Measurements from ENCODE around the gene CYTH4. TPM values are rescaled to one million over a fixed set of nuclear protein-coding genes. Genes with fewer than 3 reads are reported as not detected.

Gene CYTH4
- total RNA-seq, 1 experiment from 2014 or later: not detected

DNA sequence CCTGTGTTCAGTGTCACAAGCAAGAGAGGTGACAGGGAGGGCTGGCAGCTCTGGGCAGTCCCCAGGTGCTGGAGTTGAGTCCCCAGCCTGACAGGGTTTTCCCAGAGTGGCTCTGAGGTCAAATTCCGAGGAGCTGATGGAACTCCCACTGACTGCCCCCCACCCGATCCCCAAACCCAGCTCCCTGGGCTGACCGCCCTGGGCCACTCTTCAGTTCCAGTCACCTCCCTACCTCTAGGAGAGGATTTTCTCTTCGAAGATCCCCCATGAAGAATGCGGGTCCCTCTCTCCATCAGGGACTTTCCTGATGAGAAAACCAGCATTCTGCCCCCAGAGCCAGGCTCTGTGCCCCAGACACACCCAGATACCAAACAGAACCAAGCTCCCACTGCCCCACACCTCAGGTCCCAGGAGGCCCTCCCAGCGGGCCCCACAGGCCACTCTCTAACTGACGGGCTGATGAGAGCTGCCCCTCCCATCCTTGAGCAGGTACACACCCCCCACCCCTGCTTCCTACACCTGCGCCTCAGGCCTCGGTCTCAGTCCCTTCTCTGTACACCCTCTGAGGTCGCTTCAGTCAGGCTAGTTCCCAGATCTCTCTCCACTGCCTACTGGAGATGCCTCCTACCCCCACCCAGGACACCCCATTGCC is 26.1 kb upstream of the CYTH4 start:
- Mint-ChIP-seq H3K9me3 (ENCODE audit: unreplicated experiment) (no peaks in the 10 kb centered on the region), H3K4me1 (ENCODE audit: insufficient read depth, unreplicated experiment) (peaks cover 29% of the 10 kb centered on the region), H3K27ac (ENCODE audit: low read depth, unreplicated experiment) (no peak overlapping the region), H3K36me3 (ENCODE audit: insufficient read depth, unreplicated experiment) (peaks cover 6% of the 10 kb centered on the region), H3K4me3 (ENCODE audit: unreplicated experiment) (no peak overlapping the region), H3K27me3 (ENCODE audit: insufficient read depth, unreplicated experiment) (no peaks in the 10 kb centered on the region)
- DNase-seq (ENCODE audit: unreplicated experiment): no peak
- no peak for TF ChIP-seq CTCF (IDR thresholded peaks at IDR 0.05; ENCODE audit: unreplicated experiment)
- ChIA-PET CTCF (interaction anchor here (0.6 to 1.0 kb wide), 3 partner anchors 10 to 291 kb away, joined by 3 read pairs; no protein-coding TSS in a partner anchor), POLR2A (no interaction called here)
- intact Hi-C loops (cut with micrococcal nuclease): no loop called here
- no TSS peak for BruUV-seq (replicated peaks)

- no TSS peak for BruUV-seq (replicated peaks)
- DNase-seq (ENCODE audit: unreplicated experiment): no peak
- H3K4me3 Mint-ChIP-seq (ENCODE audit: unreplicated experiment): no peak overlapping the region
- H3K4me1 Mint-ChIP-seq (ENCODE audit: insufficient read depth, unreplicated experiment): peaks cover 29% of the 10 kb centered on the region
- TF ChIP-seq CTCF (IDR thresholded peaks at IDR 0.05; ENCODE audit: unreplicated experiment): no peak
- H3K27ac Mint-ChIP-seq (ENCODE audit: low read depth, unreplicated experiment): no peak overlapping the region
- POLR2A ChIA-PET: no interaction called here
- no peaks in the 10 kb centered on the region for H3K9me3 Mint-ChIP-seq (ENCODE audit: unreplicated experiment)
- intact Hi-C loops (cut with micrococcal nuclease): loop anchor here (2.0 kb wide), 1 partner anchor 199 kb away; no protein-coding TSS in a partner anchor
- no peaks in the 10 kb centered on the region for H3K27me3 Mint-ChIP-seq (ENCODE audit: insufficient read depth, unreplicated experiment)
- CTCF ChIA-PET: interaction anchor here (1.0 to 4.6 kb wide), 8 partner anchors 9 to 200 kb away, joined by 3 to 62 read pairs (median 10); partner anchors contain the start of gene RAC2
- H3K36me3 Mint-ChIP-seq (ENCODE audit: insufficient read depth, unreplicated experiment): peaks cover 6% of the 10 kb centered on the region
These were observed 24.1 kb upstream of the CYTH4 start for GRCh38 chr22:37258005-37258752.

- H3K27me3 Mint-ChIP-seq (ENCODE audit: insufficient read depth, unreplicated experiment): no peaks in the 10 kb centered on the region
- CTCF ChIA-PET: interaction anchor here (0.5 to 4.6 kb wide), 18 partner anchors 8 to 1114 kb away, joined by 3 to 62 read pairs (median 4); partner anchors contain the start of gene RAC2
- intact Hi-C loops (cut with micrococcal nuclease): loop anchor here (2.0 kb wide), 1 partner anchor 198 kb away; no protein-coding TSS in a partner anchor
These were observed 23.4 kb upstream of the CYTH4 start for GRCh38 chr22:37258753-37259401.

More at GRCh38 chr22:37258753-37259401, 23.4 kb upstream of the CYTH4 start:
- no peak overlapping the region for H3K4me3 Mint-ChIP-seq (ENCODE audit: unreplicated experiment)
- no peak for DNase-seq (ENCODE audit: unreplicated experiment)
- no TSS peak for BruUV-seq (replicated peaks)
- H3K36me3 Mint-ChIP-seq (ENCODE audit: insufficient read depth, unreplicated experiment): peaks cover 6% of the 10 kb centered on the region
- POLR2A ChIA-PET: interaction anchor here (0.6 to 1.5 kb wide), 5 partner anchors 11 to 1105 kb away, joined by 3 to 7 read pairs (median 4); no protein-coding TSS in a partner anchor
- TF ChIP-seq CTCF (IDR thresholded peaks at IDR 0.05; ENCODE audit: unreplicated experiment): no peak
- H3K27ac Mint-ChIP-seq (ENCODE audit: low read depth, unreplicated experiment): no peak overlapping the region
- no peaks in the 10 kb centered on the region for H3K9me3 Mint-ChIP-seq (ENCODE audit: unreplicated experiment)
- peaks cover 29% of the 10 kb centered on the region for H3K4me1 Mint-ChIP-seq (ENCODE audit: insufficient read depth, unreplicated experiment)
